Tibial nerve (tissue), 4 donors: ENCODE results near the gene CNST.

ENCODE experiments used
- CTCF ChIP-seq, 5 experiments: fragments of 200-600 bp in 3 of 5; fragments of 450-650 bp in 2 of 5; sonication (generic) in 3 of 5; IDR thresholded peaks; one replicate each; pipeline ENCODE4 v1.5.1; 2016 to 2019; ENCODE audit warnings: antibody characterized with exemption in 5 of 5, mild to moderate bottlenecking in 3 of 5, moderate library complexity in 2 of 5
- EP300 ChIP-seq, 2 donors: sonication (generic); formaldehyde crosslinking; IDR thresholded peaks; one replicate each; pipeline ENCODE4 v1.6.1; 2017; ENCODE audit warnings: antibody characterized with exemption in 2 of 2, mild to moderate bottlenecking in 1 of 2

DNA sequence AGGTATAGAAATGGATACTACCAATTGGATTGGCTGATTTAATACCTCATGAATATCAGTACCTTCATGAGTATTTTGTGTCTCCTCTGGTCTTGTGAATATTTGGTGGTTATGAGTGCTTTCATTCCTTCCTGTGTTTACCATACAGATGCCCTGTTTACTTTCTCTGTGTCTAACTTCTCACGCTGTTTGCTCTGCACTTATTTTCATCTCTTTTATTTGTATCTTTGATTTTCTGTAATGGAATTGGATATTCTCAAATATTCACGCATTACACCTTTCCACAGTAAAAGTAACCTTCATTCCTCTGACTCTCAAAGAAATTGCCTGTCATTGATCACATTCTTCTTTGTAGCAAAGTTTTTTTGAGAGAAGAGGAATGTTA lies 16.8 kb downstream of the CNST start:
- no peak for TF ChIP-seq CTCF (IDR thresholded peaks at IDR 0.05)
- no peak for TF ChIP-seq EP300 (IDR thresholded peaks at IDR 0.05)
